ENCODE data around the gene COL20A1.

GRCh38 chr20:63276956-63277355 is 16.0 kb upstream of the COL20A1 start:
- TF ChIP-seq CTCF (IDR thresholded peaks at IDR 0.05) (no peak), POLR2A (IDR thresholded peaks at IDR 0.05) (no peak)
